Ishikawa (cell line): ENCODE results near the gene MYO5A.

ENCODE experiments used
- CEBPB ChIP-seq: IDR thresholded peaks from 2 replicates; pipeline ENCODE4 v1.6.1; 2012
- CREB1 ChIP-seq: IDR thresholded peaks from 2 replicates; pipeline ENCODE4 v1.6.1; 2012; ENCODE audit warnings: low read depth
- EGR1 ChIP-seq: IDR thresholded peaks from 2 replicates; pipeline ENCODE4 v1.6.1; 2012
- EP300 ChIP-seq: IDR thresholded peaks from 2 replicates; pipeline ENCODE4 v1.6.1; 2012; ENCODE audit warnings: borderline replicate concordance
- FOXM1 ChIP-seq: IDR thresholded peaks from 2 replicates; pipeline ENCODE4 v1.6.1; 2012; ENCODE audit warnings: low read depth, borderline replicate concordance
- MAX ChIP-seq: IDR thresholded peaks from 2 replicates; pipeline ENCODE4 v1.6.1; 2012
- NFIC ChIP-seq: IDR thresholded peaks from 2 replicates; pipeline ENCODE4 v1.6.1; 2012
- RAD21 ChIP-seq: IDR thresholded peaks from 2 replicates; pipeline ENCODE4 v1.6.1; 2012; ENCODE audit warnings: low read depth
- REST ChIP-seq: IDR thresholded peaks from 2 replicates; pipeline ENCODE4 v1.6.1; 2012; ENCODE audit warnings: low read depth, mild to moderate bottlenecking
- TAF1 ChIP-seq: IDR thresholded peaks from 2 replicates; pipeline ENCODE4 v1.6.1; 2012; ENCODE audit warnings: low read depth, mild to moderate bottlenecking
- TCF12 ChIP-seq: IDR thresholded peaks from 2 replicates; pipeline ENCODE4 v1.6.1; 2012; ENCODE audit warnings: low read depth
- TEAD4 ChIP-seq: IDR thresholded peaks from 2 replicates; pipeline ENCODE4 v1.6.1; 2012
- YY1 ChIP-seq: IDR thresholded peaks from 2 replicates; pipeline ENCODE4 v1.6.1; 2012; ENCODE audit warnings: low read depth
- ZBTB7A ChIP-seq: IDR thresholded peaks from 2 replicates; pipeline ENCODE4 v1.6.1; 2012; ENCODE audit warnings: low read depth
- TF ChIP-seq, protein P1 (sequence below): IDR thresholded peaks from 2 replicates; pipeline ENCODE4 v1.6.1; 2012

The MYO5A gene

DNA sequence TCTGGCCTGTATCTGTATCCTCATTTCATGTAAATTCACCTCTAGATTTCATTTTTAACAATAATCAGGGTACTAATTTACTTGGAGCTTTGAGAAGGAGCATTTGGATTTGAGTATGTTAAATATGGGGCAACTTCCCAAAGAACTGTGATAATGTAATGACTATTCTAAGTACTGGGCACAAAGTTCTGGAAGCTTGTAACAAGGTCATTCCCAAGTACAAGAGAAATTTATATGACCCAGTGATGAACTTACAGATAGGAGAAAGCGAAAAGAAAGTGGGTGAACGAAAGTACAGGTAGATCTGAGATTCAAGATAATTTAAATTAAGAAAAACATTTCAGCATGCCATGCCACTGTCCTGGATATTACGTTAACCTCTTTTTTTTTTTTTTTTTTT is 93.8 kb downstream of the MYO5A start:
- TF ChIP-seq CEBPB (no peak), MAX (no peak), FOXM1 (no peak), ZBTB7A (no peak), NFIC (no peak), REST (no peak), CREB1 (no peak), TAF1 (no peak), EGR1 (no peak), EP300 (no peak), RAD21 (no peak), TCF12 (no peak), TEAD4 (no peak), YY1 (no peak)
- TF ChIP-seq, protein P1, sequence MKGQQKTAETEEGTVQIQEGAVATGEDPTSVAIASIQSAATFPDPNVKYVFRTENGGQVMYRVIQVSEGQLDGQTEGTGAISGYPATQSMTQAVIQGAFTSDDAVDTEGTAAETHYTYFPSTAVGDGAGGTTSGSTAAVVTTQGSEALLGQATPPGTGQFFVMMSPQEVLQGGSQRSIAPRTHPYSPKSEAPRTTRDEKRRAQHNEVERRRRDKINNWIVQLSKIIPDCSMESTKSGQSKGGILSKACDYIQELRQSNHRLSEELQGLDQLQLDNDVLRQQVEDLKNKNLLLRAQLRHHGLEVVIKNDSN, result no peak

DNA sequence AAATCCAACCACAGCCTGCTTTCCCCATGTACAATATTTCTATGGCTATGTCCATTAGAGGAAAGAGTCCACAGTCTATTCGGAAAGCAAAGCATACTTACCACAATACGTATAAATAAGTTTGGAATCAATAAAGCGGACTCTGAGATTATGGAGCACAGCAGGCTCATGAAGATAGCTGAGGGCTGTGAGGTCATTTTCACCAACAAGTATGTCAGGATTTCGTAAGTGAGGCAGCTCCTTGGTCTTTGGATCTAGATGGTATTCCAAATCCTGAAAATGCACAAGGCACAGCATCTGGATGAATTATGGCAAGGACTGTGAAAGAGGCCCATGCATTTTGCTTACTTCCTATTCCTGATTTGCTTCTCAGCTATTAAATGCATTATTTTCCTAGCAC is 100.4 kb downstream of the MYO5A start:
- no peak for TF ChIP-seq ZBTB7A
- TF ChIP-seq RAD21, result no peak
- TF ChIP-seq EP300, result no peak
- TF ChIP-seq, protein P1, result no peak

GRCh38 chr15:52427804-52428203 is 100.9 kb downstream of the MYO5A start:
- TF ChIP-seq TCF12 (no peak), EP300 (no peak), TEAD4 (no peak), FOXM1 (no peak), EGR1 (no peak), YY1 (no peak), NFIC (no peak), CREB1 (no peak), ZBTB7A (no peak), MAX (no peak)
- TF ChIP-seq, protein P1, result no peak

- no peak for TF ChIP-seq RAD21
- TF ChIP-seq YY1, result no peak
- no peak for TF ChIP-seq MAX
- TF ChIP-seq TEAD4, result no peak
- TF ChIP-seq CREB1, result no peak
- TF ChIP-seq NFIC, result no peak
Measured at GRCh38 chr15:52424856-52425431, 103.7 kb downstream of the MYO5A start.

DNA sequence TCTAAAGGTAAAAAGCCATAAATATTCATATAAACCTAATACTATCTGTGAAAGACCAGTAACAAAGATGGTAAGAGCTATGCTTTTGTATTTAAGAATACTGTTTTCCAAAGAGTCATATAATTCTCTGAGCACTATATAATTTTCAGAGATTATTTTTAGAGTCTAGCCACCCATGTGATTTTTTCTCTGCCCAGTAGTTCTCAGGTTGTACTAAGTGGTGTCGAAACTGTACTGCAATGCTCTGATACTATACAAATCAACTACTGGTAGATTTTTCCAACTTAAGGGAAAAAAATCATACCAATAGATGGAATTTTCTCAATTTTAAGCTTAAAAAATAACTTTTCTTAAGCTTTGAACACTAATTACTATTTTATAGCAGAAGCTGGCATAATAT is 104.8 kb downstream of the MYO5A start:
- TF ChIP-seq TCF12, result no peak
- no peak for TF ChIP-seq TEAD4
- no peak for TF ChIP-seq TAF1

DNA sequence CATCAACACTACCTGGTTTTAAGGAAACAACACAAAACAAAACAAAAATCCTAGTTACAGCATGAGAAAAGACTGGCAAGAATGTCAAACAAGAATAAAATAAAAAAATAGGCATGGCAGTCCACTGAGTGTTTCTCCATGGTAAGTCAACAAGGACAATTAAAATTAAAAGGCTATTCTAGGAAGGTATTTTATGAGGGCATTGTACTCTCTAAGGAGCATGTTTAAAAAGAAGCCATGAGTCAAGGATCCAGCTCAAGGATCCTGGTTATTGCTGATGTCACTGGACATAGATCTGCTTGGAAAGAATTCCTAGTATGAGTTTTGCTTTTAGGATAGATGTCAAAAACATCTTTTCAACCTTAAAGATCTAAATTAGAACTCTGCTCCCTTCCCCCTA is 106.7 kb downstream of the MYO5A start:
- no peak for TF ChIP-seq TAF1

DNA sequence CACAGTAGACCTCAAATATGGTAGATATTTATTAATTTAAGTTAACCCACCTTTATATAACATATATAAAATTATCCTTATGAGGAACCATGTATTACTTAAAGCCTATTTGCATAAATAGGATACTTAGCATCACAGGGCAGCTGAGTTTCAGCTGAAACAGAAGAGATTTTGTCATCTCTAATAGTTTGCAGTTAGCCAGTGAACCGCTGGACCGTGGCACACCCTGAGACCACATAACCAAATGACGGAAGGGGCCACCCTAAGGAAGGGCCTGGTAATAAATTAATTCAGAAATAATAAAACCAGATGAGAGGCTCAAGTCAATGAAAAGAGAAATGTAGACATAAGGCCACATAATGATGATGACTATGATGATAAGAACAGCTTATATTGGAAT is 107.7 kb downstream of the MYO5A start:
- peak; percentile 64 for TF ChIP-seq REST
- TF ChIP-seq TAF1, result no peak
- no peak for TF ChIP-seq YY1
